Caco-2 (cell line): ENCODE measurements around the gene BMP8A. TPM values are rescaled to one million over a fixed set of nuclear protein-coding genes. Genes with fewer than 3 reads are reported as not detected.
"Not testable (repeated sequence)": the region's sequence is repeated elsewhere in the genome, so short reads cannot be mapped to it uniquely, and the experiment has no call there.

Experiments
- BruUV-seq: library from RNA; stranded (reverse); fragments of 400-500 nt; replicated peaks from 2 replicates; lab custom pipeline; 2021; lab: Mats Ljungman, UMichigan
- CTCF ChIA-PET: fragments of 300-600 bp; sonication (Branson Sonifier 250); formaldehyde crosslinking; loops from one replicate; lab custom pipeline; 2022; ENCODE audit warnings: antibody characterized with exemption; lab: Charles Lee
- POLR2A ChIA-PET: fragments of 300-600 bp; sonication (Branson Sonifier 250); formaldehyde crosslinking; loops from one replicate; lab custom pipeline; 2022; ENCODE audit warnings: antibody characterized with exemption; lab: Charles Lee
- DNase-seq, 2 experiments: peaks; one replicate each; pipeline versions ENCODE4 v3.0.0 to v3.0.0-alpha.2; 2020 to 2022
- H3K27me3 ChIP-seq: replicated peaks from 2 replicates; pipeline ENCODE4 v1.6.0; 2011; ENCODE audit warnings: low read length; ENCODE audit not compliant: control insufficient read depth, insufficient read depth
- H3K36me3 ChIP-seq: 2 replicates; pipeline ENCODE4 v1.5.1; 2011; ENCODE audit warnings: low read length; ENCODE audit not compliant: control insufficient read depth, insufficient read depth
- H3K4me1 ChIP-seq: fragments of 250-450 bp; sonication (Bioruptor Pico); 2 replicates; pipeline ENCODE4 v1.5.1; 2020; ENCODE audit warnings: mild to moderate bottlenecking
- H3K4me3 ChIP-seq: 2 replicates; pipeline ENCODE4 v1.5.1; 2011; ENCODE audit warnings: low read depth, mild to moderate bottlenecking, control low read depth, low read length
- H3K9me3 ChIP-seq: fragments of 250-450 bp; sonication (Bioruptor Pico); 2 replicates; pipeline ENCODE4 v1.5.1; 2020; ENCODE audit warnings: mild to moderate bottlenecking, moderate library complexity
- H3K27ac Mint-ChIP-seq: one replicate; pipeline ENCODE4 v1.8.0; 2022; ENCODE audit warnings: mixed read lengths; ENCODE audit not compliant: unreplicated experiment
- H3K27me3 Mint-ChIP-seq: one replicate; pipeline ENCODE4 v1.8.0; 2022; ENCODE audit warnings: mixed read lengths; ENCODE audit not compliant: insufficient read depth, unreplicated experiment
- H3K36me3 Mint-ChIP-seq: one replicate; pipeline ENCODE4 v1.8.0; 2022; ENCODE audit warnings: mild to moderate bottlenecking, mixed read lengths; ENCODE audit not compliant: insufficient read depth, unreplicated experiment
- H3K4me1 Mint-ChIP-seq: one replicate; pipeline ENCODE4 v1.8.0; 2022; ENCODE audit warnings: low read depth, mixed read lengths; ENCODE audit not compliant: unreplicated experiment
- H3K4me3 Mint-ChIP-seq: one replicate; pipeline ENCODE4 v1.8.0; 2022; ENCODE audit warnings: mild to moderate bottlenecking, moderate library complexity, mixed read lengths; ENCODE audit not compliant: unreplicated experiment
- H3K9me3 Mint-ChIP-seq: one replicate; pipeline ENCODE4 v1.8.0; 2022; ENCODE audit warnings: mixed read lengths; ENCODE audit not compliant: unreplicated experiment
- intact Hi-C: fragments of 100-400 bp; cut with micrococcal nuclease; formaldehyde crosslinking; loops from one replicate; pipeline ENCODE4 v1.10.0; 2022; ENCODE audit not compliant: unreplicated experiment
- total RNA-seq: library from RNA; stranded (reverse); gene quantifications from 2 replicates; pipeline ENCODE4 v1.2.3, GENCODE V29; 2022
- TF ChIP-seq, protein P1 (sequence below), 2 experiments: fragments of 200-600 bp in 1 of 2; IDR thresholded peaks; 1 replicate in 1 of 2; 2 replicates in 1 of 2; pipeline versions ENCODE4 v1.5.1 to v1.8.0; 2011 to 2022; ENCODE audit warnings: antibody characterized with exemption in 1 of 2, control low read depth in 1 of 2, inconsistent platforms in 1 of 2, low read depth in 1 of 2, low read length in 1 of 2, mild to moderate bottlenecking in 1 of 2, moderate library complexity in 1 of 2; ENCODE audit not compliant: insufficient read depth in 1 of 2, severe bottlenecking in 1 of 2, unreplicated experiment in 1 of 2

The BMP8A gene
- total RNA-seq, 1 experiment from 2014 or later: 3.2 TPM

DNA sequence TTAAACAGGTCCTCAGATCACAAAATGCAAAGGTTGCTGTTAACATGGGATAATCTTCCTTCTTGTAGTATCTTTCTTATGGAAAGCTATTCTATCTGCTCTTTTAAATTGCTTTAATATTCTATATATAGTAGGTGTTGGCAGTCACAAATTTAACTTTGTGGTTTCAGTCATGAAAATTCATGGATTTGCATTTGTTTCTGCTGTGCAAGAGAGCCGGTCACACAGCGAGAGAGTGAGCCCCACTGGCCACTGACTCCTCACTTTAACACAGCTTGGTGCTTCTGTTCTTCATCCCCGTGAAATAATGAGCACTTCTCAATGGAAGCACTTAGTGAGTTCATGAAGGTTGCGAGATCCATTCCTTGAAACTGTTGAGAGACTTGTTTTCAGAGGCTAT lies 18.1 kb upstream of the BMP8A start:
- POLR2A ChIA-PET: no interaction called here
- Histone ChIP-seq H3K27me3 (no peaks in the 10 kb centered on the region), H3K36me3 (no peaks in the 10 kb centered on the region), H3K4me1 (no peaks in the 10 kb centered on the region), H3K9me3 (no peaks in the 10 kb centered on the region), H3K4me3 (no peak overlapping the region)
- TF ChIP-seq, protein P1, sequence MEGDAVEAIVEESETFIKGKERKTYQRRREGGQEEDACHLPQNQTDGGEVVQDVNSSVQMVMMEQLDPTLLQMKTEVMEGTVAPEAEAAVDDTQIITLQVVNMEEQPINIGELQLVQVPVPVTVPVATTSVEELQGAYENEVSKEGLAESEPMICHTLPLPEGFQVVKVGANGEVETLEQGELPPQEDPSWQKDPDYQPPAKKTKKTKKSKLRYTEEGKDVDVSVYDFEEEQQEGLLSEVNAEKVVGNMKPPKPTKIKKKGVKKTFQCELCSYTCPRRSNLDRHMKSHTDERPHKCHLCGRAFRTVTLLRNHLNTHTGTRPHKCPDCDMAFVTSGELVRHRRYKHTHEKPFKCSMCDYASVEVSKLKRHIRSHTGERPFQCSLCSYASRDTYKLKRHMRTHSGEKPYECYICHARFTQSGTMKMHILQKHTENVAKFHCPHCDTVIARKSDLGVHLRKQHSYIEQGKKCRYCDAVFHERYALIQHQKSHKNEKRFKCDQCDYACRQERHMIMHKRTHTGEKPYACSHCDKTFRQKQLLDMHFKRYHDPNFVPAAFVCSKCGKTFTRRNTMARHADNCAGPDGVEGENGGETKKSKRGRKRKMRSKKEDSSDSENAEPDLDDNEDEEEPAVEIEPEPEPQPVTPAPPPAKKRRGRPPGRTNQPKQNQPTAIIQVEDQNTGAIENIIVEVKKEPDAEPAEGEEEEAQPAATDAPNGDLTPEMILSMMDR (IDR thresholded peaks at IDR 0.05; ENCODE audit: insufficient read depth in 1 of 2, low read depth in 1 of 2, low read length in 1 of 2, severe bottlenecking in 1 of 2, unreplicated experiment in 1 of 2): no peak
- Mint-ChIP-seq H3K36me3 (peaks cover 42% of the 10 kb centered on the region), H3K27ac (no peak overlapping the region), H3K4me1 (no peaks in the 10 kb centered on the region), H3K4me3 (no peak overlapping the region), H3K27me3 (no peaks in the 10 kb centered on the region), H3K9me3 (no peaks in the 10 kb centered on the region)
- BruUV-seq: no TSS peak
- CTCF ChIA-PET: no interaction called here
- intact Hi-C loops: loop anchor here (5.0 kb wide), 1 partner anchor 64 kb away; no protein-coding TSS in a partner anchor
- no peak for DNase-seq

DNA sequence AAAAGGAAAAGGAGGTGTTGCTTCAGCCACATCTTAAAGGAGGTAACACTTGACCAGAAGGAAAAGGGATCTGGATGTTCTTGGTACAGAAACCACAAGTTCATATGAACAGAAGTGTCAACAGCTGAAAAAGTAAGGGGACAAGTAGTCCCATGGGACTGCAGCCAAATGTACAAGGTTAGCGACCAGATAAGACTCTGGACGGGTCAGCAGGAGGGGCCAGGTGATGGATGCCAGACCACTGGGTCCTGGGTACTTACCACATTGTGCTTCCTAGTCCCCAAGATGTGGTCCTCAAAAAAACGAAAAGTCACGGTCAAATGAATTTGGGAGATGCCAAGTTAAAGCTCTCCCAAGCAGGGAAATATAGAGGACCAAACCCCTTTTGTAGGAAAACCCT lies 16.6 kb upstream of the BMP8A start:
- Histone ChIP-seq H3K27me3 (no peaks in the 10 kb centered on the region), H3K4me1 (no peaks in the 10 kb centered on the region), H3K9me3 (no peaks in the 10 kb centered on the region), H3K4me3 (no peak overlapping the region), H3K36me3 (no peaks in the 10 kb centered on the region)
- H3K4me3 Mint-ChIP-seq: no peak overlapping the region
- intact Hi-C loops: loop anchor here (5.0 kb wide), 1 partner anchor 62 kb away; no protein-coding TSS in a partner anchor
- H3K9me3 Mint-ChIP-seq: no peaks in the 10 kb centered on the region
- H3K27ac Mint-ChIP-seq: no peak overlapping the region
- no peaks in the 10 kb centered on the region for H3K27me3 Mint-ChIP-seq
- ChIA-PET POLR2A (no interaction called here), CTCF (no interaction called here)
- BruUV-seq: no TSS peak
- DNase-seq: no peak
- TF ChIP-seq, protein P1 (IDR thresholded peaks at IDR 0.05; ENCODE audit: insufficient read depth in 1 of 2, low read depth in 1 of 2, low read length in 1 of 2, severe bottlenecking in 1 of 2, unreplicated experiment in 1 of 2): no peak
- peaks cover 33% of the 10 kb centered on the region for H3K36me3 Mint-ChIP-seq
- H3K4me1 Mint-ChIP-seq: no peaks in the 10 kb centered on the region

DNA sequence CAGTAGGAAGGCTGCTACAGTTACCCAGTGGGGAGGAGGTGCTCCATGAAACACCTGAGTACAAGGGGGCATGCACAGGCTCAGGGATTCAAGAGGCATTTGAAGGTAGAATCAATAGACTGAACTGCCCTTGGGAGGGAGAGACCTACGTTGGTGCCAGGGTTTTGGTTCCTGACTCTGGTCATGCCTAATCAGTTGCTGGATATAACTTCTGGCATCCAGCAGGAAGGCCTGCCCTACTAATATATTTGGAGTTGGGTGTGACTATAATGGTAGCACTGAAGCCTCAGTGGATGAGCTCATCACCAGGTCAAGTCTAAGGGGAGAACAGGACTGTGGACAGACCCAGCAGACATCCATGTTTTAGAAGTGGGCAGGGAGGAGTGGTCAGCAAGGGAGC lies 15.9 kb upstream of the BMP8A start:
- CTCF ChIA-PET, H3K9me3 ChIP-seq, H3K36me3 ChIP-seq, H3K4me1 ChIP-seq, intact Hi-C loops, DNase-seq, H3K9me3 Mint-ChIP-seq, POLR2A ChIA-PET, H3K27me3 ChIP-seq, H3K27me3 Mint-ChIP-seq, H3K4me1 Mint-ChIP-seq, BruUV-seq, H3K4me3 ChIP-seq, H3K27ac Mint-ChIP-seq: not testable (repeated sequence)
- Mint-ChIP-seq H3K36me3 (peaks cover 33% of the 10 kb centered on the region), H3K4me3 (peak overlapping the region; percentile 14)
